ENCODE results near the gene PTPN12.

GRCh38 chr7:77565917-77566316, 28.8 kb downstream of the PTPN12 start:
- TF ChIP-seq EZH2 (IDR thresholded peaks at IDR 0.05; ENCODE audit: borderline replicate concordance, insufficient read depth, low read depth, low read length, poor library complexity, severe bottlenecking) (no peak), CTCF (IDR thresholded peaks at IDR 0.05) (no peak)

All from B cell (primary cell).